ENCODE results near the gene ZNRF2.

The ZNRF2 gene

DNA sequence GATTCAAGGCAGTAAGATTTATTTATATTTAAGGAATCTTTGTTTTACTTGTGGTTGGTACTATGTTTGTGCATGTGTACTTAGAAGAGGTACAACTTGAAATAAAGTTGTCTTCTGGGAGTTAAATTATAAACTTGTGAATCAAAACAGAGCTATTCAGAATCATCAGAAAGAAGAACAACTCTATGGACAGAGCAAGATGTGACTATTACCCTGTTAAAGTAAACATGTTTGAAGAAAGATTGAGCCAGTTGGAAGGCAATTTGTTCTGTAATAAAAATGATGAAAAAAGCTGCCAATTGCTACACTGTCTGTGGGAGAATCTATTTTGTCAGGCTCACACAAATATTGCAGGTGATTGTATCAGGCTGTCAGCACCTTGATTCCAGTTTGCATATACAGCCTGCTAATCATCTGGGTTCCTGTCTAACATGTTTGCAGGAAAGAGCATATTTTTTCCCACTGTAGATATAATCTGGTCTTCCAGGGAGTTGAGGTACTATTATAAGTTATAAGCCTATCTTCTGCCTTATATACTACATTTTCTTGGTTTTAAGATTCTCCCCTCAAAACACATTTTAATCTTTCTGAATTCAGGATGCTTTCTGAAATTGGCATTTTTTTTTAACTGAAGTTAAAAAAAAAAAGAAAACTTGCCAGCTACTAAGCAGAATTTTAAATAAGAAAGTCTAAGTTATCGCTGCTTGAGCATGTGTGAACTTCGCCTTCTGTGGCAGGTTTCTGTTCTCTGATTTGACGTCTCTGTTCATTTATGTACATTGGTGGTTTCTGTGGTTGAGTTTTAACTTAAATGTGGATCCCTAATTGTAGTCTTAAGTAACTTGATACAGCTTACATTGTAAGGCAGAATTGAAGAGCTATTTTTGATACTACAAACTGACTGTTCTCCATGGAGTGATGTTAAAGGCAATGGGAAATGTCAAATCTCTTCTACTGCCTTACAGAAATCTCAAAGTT is 46.0 kb downstream of the ZNRF2 start:
- Mint-ChIP-seq H3K4me1 (no peaks in the 10 kb centered on the region), H3K36me3 (ENCODE audit: low read depth) (peaks cover 24% of the 10 kb centered on the region), H3K27me3 (ENCODE audit: low read depth, poor library complexity) (no peaks in the 10 kb centered on the region), H3K9me3 (peaks cover 17% of the 10 kb centered on the region), H3K4me3 (no peak overlapping the region), H3K27ac (no peak overlapping the region)
- TF ChIP-seq CTCF (IDR thresholded peaks at IDR 0.05): no peak
- no peak for DNase-seq

- H3K4me1 Mint-ChIP-seq: no peaks in the 10 kb centered on the region
- H3K36me3 Mint-ChIP-seq (ENCODE audit: low read depth): peaks cover 20% of the 10 kb centered on the region
- H3K4me3 Mint-ChIP-seq: no peak overlapping the region
- H3K9me3 Mint-ChIP-seq: peaks cover 17% of the 10 kb centered on the region
- TF ChIP-seq CTCF (IDR thresholded peaks at IDR 0.05): no peak
- no peak overlapping the region for H3K27ac Mint-ChIP-seq
- no peak for DNase-seq
- H3K27me3 Mint-ChIP-seq (ENCODE audit: low read depth, poor library complexity): no peaks in the 10 kb centered on the region
Observed at GRCh38 chr7:30331338-30331737, 46.9 kb downstream of the ZNRF2 start.

GRCh38 chr7:30332549-30332948 is 48.2 kb downstream of the ZNRF2 start:
- Mint-ChIP-seq H3K27me3 (ENCODE audit: low read depth, poor library complexity) (no peaks in the 10 kb centered on the region), H3K27ac (no peak overlapping the region), H3K4me3 (no peak overlapping the region), H3K9me3 (peaks cover 17% of the 10 kb centered on the region), H3K36me3 (ENCODE audit: low read depth) (peaks cover 13% of the 10 kb centered on the region), H3K4me1 (no peaks in the 10 kb centered on the region)
- TF ChIP-seq CTCF (IDR thresholded peaks at IDR 0.05): no peak
- no peak for DNase-seq

GRCh38 chr7:30335763-30336487 is 51.5 kb downstream of the ZNRF2 start:
- Mint-ChIP-seq H3K27ac (no peak overlapping the region), H3K4me3 (no peak overlapping the region), H3K36me3 (ENCODE audit: low read depth) (peaks cover 31% of the 10 kb centered on the region), H3K27me3 (ENCODE audit: low read depth, poor library complexity) (no peaks in the 10 kb centered on the region), H3K4me1 (no peaks in the 10 kb centered on the region), H3K9me3 (peaks cover 38% of the 10 kb centered on the region)
- TF ChIP-seq CTCF (IDR thresholded peaks at IDR 0.05): no peak
- no peak for DNase-seq

DNA sequence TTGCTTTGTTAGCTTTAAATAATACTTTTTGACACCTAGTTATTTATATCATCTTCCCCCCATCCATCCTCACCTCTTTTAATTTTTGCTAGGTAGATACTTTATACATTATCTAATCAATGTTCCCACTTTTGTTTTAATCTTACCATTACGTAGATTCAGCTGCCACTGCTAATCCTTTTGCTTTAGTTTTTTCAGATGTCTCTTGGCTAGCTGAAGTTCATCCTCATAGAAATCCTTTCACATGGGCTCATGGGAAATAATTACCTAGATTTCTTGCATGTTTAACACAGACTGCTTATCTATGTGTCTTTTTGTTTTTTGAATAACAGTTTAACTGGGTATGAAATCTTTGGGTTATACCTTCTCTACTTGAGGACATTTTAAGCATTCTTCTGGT is 60.1 kb downstream of the ZNRF2 start:
- no peak overlapping the region for H3K4me3 Mint-ChIP-seq
- H3K9me3 Mint-ChIP-seq: peaks cover 35% of the 10 kb centered on the region
- no peaks in the 10 kb centered on the region for H3K4me1 Mint-ChIP-seq
- no peak for DNase-seq
- no peak overlapping the region for H3K27ac Mint-ChIP-seq
- H3K27me3 Mint-ChIP-seq (ENCODE audit: low read depth, poor library complexity): no peaks in the 10 kb centered on the region
- peaks cover 32% of the 10 kb centered on the region for H3K36me3 Mint-ChIP-seq (ENCODE audit: low read depth)
- TF ChIP-seq CTCF (IDR thresholded peaks at IDR 0.05): no peak
